ENCODE measurements around the gene RAPGEF6.
"Not testable (repeated sequence)": the region's sequence is repeated elsewhere in the genome, so short reads cannot be mapped to it uniquely, and the experiment has no call there.

The RAPGEF6 gene

GRCh38 chr5:131634996-131635683 is at the start of gene RAPGEF6:
RAPGEF6 (minus strand) TSS chr5:131635229; CDS start chr5:131635030, 199 bp downstream.
- peak; percentile 99 for DNase-seq

- no peak for DNase-seq
These were observed 49.6 kb upstream of the RAPGEF6 start for GRCh38 chr5:131684595-131684994.

- DNase-seq: no peak
These were observed 49.0 kb upstream of the RAPGEF6 start for GRCh38 chr5:131684051-131684450.

GRCh38 chr5:131682826-131683225 is 47.8 kb upstream of the RAPGEF6 start:
- DNase-seq: no peak

- no peak for DNase-seq
These were observed 47.1 kb upstream of the RAPGEF6 start for GRCh38 chr5:131682175-131682574.

GRCh38 chr5:131679911-131680310 is 44.9 kb upstream of the RAPGEF6 start:
- no peak for DNase-seq

- not testable (repeated sequence) for DNase-seq
These were observed 43.2 kb upstream of the RAPGEF6 start for GRCh38 chr5:131678273-131678672.

- no peak for DNase-seq
These were observed 42.1 kb upstream of the RAPGEF6 start for GRCh38 chr5:131677115-131677514.

GRCh38 chr5:131672776-131673175 is 37.7 kb upstream of the RAPGEF6 start:
- no peak for DNase-seq

GRCh38 chr5:131671994-131672655 is 37.1 kb upstream of the RAPGEF6 start:
- no peak for DNase-seq

- DNase-seq: no peak
These were observed 36.4 kb upstream of the RAPGEF6 start for GRCh38 chr5:131671409-131671808.

GRCh38 chr5:131664929-131665328 is 29.9 kb upstream of the RAPGEF6 start:
- no peak for DNase-seq

GRCh38 chr5:131661933-131662332 is 26.9 kb upstream of the RAPGEF6 start:
- DNase-seq: no peak

- DNase-seq: no peak
These were observed 24.8 kb upstream of the RAPGEF6 start for GRCh38 chr5:131659841-131660240.

- no peak for DNase-seq
These were observed 24.3 kb upstream of the RAPGEF6 start for GRCh38 chr5:131659290-131659689.

GRCh38 chr5:131654776-131655175 is 19.7 kb upstream of the RAPGEF6 start:
- DNase-seq: no peak

- no peak for DNase-seq
These were observed 19.3 kb upstream of the RAPGEF6 start for GRCh38 chr5:131654309-131654708.

GRCh38 chr5:131649161-131649560 is 14.1 kb upstream of the RAPGEF6 start:
- no peak for DNase-seq

GRCh38 chr5:131647048-131647769 is 12.2 kb upstream of the RAPGEF6 start:
- DNase-seq: no peak

- DNase-seq: no peak
These were observed 9.8 kb upstream of the RAPGEF6 start for GRCh38 chr5:131644822-131645221.

GRCh38 chr5:131644370-131644769 is 9.3 kb upstream of the RAPGEF6 start:
- DNase-seq: no peak

GRCh38 chr5:131641494-131641893 is 6.5 kb upstream of the RAPGEF6 start:
- no peak for DNase-seq

GRCh38 chr5:131640043-131640856 is 5.2 kb upstream of the RAPGEF6 start:
- peak; percentile 58 for DNase-seq
